Stimulated activated CD4-positive, alpha-beta T cell treated with anti-CD3 and anti-CD28 coated beads, Interleukin-4, amount 100 ng/mL, for 1 hour (primary cell): ENCODE data around the gene RCN1.
"Not testable (repeated sequence)": the region's sequence is repeated elsewhere in the genome, so short reads cannot be mapped to it uniquely, and the experiment has no call there.

Source experiments
- DNase-seq: peaks from one replicate; pipeline ENCODE4 v3.0.0-alpha.2; 2020

RCN1 gene

GRCh38 chr11:32115446-32115845 is 24.6 kb downstream of the RCN1 start:
- DNase-seq = no peak

- no peak for DNase-seq
These were observed 25.8 kb downstream of the RCN1 start for GRCh38 chr11:32116668-32117067.

DNA sequence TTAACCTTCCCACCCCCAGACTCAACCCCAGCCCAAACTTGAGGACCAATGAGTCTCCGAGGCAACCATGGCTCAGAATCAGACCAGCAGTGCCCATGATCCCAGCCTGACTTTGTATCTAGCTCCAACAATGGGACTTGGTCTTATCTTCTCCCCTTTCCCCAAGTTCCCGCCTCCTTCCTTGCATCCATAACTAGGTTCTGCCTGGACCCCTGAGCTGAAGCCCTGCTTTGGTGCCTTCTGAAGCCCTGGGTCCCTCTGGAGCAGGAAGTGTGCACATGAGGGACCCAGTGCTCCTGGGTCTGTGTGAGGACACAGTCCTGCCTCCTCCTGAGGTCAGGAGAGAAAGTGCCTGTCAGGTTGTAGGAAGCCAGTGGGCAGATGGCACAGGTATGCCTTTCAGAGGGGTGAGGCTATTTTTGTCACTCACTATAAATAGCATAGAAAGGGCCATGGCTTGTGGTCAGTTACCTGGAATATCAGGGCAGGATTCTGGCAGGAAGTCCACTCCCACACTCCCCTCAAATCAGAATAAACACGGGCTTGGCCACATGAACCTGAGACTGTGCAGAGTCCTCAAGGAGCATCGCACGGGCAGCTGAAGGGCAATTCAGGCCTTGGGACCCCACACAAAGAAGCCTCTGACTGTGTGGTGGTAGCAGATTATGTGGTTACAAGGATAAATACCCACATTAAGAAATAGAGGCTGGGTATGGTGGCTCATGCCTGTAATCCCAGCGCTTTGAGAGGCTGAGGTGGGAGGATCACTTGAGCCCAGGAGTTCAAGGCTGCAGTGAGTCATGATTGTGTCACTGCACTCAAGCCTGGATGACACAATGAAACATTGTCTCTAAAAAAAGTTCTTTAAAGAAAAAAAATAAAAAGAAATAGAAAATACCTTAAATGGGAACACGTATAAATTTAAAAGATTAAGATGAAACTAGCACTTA is 27.4 kb downstream of the RCN1 start:
- DNase-seq = no peak

DNA sequence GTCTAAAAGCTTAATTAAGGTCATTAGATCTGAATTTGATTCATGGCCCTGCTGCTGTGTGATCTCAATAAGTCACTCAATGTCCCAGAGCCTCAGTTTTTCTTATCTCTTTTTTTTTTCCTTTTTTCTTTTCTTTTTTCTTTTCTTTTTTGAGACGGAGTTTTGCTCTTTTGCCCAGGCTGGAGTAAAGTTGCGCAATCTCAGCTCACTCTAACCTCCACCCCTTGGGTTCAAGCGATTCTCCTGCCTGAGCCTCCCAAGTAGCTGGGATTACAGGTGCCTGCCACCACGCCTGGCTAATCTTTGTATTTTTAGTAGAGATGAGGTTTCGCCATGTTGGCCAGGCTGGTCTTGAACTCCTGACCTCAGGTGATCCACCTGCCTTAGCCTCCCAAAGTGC is 28.3 kb downstream of the RCN1 start:
- DNase-seq = not testable (repeated sequence)

DNA sequence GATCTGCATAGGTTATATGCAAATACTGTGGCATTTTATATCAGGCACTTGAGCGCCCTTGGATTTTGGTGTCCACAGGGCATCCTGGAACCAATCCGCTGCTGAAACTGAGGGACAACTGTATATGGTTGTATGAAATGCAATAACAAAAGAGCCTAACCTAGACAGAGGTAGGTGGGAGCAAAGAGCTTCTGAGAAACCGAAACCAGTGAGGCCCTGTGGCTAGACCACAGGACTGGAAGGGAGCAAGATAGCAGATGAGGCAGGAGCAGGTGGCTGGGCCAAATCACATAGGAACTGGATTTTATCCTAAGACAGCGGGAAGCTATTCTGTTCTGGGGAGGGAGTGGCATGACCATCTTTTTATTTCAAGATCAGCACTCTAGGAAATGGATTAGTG is 30.1 kb downstream of the RCN1 start:
- DNase-seq = no peak

GRCh38 chr11:32122200-32122599 is 31.3 kb downstream of the RCN1 start:
- DNase-seq = no peak

DNA sequence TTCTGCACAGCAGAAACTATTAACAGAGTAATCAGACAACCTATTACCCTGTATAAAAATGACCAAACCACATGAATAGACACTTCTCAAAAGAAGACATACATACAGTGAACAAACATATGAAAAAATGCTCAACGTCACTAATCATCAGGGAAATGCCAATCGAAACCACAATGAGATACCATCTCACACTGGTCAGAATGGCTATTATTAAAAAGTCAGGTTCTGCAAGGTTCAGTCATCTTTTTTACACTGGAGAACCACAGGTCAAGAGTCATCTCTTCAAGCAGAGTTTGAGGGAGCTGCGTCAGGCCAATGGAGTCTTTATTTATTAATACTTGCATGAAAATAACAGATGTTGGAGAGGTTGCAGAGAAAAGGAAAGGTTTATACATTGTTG is 40.4 kb downstream of the RCN1 start:
- DNase-seq = no peak

DNA sequence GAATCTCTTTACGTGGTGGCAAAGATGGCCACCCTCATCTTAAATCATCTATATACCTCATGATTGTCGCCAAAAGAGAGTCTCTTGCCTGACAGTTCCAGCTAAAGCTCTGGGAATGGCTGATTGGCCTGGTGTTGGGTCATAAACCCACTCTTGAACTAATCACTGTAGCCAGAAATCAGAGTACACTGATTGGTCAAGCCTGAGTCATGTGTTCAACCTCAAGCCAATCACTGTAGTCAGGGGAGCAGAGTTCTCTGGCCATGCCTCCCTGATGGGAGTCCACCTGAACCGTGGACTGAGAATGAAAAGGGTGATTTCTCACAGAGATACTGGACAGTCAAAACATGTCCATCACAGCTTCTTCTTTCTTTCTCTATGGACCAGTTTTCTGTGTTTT is 45.8 kb downstream of the RCN1 start:
- DNase-seq = no peak

GRCh38 chr11:32137263-32137662 is 46.4 kb downstream of the RCN1 start:
- DNase-seq = no peak

DNA sequence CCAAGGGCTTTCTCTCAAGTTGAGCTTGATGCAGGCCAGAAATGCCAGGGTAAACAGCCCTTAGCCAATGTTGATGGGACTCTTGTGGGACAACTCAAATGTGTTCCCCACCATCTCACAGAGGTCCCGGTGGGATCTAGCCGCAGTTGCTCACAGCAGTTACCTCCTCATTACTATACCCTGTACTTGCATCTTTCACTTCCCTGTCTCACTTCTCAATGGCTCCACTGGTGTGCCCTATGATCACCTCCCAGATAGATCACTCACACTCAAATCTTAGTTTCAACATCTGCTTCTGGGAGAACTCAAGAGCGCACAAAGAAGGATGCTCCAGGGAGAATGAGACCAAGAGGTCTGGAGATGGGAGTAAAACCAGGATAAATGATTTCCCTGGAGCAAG is 47.0 kb downstream of the RCN1 start:
- DNase-seq = no peak

DNA sequence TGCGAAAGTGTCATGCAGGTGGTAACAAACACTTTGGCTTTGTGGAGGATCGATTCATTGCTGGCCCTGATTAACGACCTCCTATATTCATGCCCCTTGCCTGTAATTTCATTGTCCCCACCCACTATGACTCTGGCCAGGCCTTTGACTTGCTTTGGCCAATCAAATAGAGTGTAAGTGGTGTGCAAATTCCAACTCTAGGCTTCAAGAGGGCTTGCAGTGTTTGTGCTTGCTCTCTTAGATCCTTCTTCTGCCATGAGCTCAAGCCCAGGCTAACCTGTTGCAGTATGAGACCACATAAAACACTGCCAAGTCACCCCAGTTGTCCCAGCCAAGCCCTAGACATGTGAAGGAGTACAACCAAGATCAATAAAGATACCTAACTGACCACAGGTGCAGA is 48.0 kb downstream of the RCN1 start:
- DNase-seq = no peak

- no peak for DNase-seq
These were observed 49.1 kb downstream of the RCN1 start for GRCh38 chr11:32139896-32140520.

GRCh38 chr11:32141745-32142546 is 51.1 kb downstream of the RCN1 start:
- DNase-seq = no peak

DNA sequence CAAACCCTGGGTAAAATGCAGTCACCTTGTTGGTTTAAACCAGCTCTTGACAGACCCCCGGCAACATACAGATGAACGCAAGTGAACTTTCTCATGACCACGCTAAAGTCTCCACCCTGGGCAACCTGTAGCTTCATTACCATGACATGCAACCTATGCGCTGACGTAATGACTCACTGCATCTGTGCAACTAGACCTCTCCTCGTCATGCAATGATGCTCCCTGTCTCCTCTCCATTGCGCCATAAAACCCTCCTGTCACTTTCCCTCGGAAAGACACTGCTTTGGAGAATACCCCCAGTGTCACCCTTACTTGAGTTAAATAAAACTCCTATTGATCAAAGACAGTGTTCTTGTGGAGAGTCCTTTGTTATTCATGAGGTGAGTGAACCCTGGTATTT is 52.5 kb downstream of the RCN1 start:
- no peak for DNase-seq

GRCh38 chr11:32145282-32145681 is 54.4 kb downstream of the RCN1 start:
- DNase-seq = no peak

DNA sequence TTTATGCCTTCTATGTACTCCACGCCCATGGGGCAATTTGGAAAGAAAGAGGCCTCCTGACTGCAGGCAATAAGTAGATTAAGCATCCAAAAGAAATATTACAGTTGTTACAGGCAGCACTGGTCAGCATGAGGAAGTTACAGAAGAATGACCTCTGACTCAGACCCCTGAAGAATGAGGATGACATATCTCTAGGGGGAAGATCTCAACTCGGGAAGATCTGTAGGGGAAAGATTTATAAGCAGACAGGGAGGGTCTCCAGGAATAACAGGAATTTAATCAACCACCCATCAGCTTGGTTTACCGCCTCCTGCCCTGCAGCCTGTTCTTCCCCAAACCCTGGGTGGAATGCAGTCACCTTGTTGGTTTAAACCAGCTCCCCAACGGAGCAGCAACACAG is 58.0 kb downstream of the RCN1 start:
- no peak for DNase-seq

DNA sequence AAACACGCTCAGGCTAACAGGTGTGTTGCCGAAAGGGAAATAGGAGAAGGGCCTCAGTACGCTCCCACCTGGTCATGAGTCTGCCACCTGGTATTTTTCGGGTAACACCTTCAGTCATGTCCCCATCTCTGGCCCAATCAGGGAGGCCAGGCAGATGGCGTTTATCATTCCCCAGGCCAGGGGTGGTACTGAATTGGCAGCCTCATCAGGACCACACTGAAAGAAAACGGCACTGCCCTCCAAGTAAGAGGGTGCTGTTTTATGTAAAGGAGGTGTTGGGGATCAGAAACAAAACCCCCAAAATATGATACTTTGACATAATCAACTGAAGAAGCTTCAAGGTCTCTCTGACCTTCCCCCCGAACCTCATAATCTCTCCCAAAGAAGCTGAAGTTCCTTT is 58.9 kb downstream of the RCN1 start:
- DNase-seq = no peak

DNA sequence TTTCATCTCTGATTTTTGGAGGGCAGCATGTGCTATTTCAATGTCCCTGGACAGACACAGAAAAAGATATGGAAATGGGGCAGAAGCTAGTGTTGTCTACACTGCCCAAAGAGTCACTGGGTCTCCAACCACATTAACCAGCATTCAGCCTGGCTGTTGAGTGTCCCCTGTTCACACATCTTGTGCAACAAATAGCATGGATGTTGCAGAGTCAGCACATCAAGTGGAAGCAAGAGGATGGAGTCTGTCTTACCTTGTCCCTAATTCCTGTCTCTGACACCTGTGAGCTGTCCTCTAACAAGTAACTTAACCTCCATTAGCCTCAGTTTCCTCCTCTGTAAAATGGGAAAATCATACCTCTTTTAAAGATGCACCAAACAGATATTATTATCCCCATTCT is 60.2 kb downstream of the RCN1 start:
- DNase-seq = no peak

- DNase-seq = no peak
These were observed 61.3 kb downstream of the RCN1 start for GRCh38 chr11:32152216-32152615.

DNA sequence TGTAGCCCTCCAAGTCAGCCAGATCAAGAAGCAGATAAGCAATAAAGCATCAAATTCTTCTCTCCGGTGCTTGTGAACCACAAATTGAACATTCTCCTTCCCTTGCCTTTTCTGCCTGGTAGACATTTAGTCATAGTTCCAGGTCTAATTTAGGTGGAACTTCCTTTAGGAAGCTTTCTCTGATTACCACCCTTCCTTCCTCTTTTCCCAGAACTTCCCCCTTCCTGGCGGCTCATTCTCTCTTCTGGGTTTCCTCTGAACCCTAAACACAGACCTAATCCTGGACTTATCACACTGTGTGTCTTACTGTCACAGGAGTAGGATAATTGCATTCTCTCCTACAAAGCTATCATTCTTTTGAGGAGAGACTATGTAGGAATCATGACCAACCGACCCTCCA is 61.9 kb downstream of the RCN1 start:
- no peak for DNase-seq

GRCh38 chr11:32153747-32154146 is 62.9 kb downstream of the RCN1 start:
- DNase-seq = no peak

DNA sequence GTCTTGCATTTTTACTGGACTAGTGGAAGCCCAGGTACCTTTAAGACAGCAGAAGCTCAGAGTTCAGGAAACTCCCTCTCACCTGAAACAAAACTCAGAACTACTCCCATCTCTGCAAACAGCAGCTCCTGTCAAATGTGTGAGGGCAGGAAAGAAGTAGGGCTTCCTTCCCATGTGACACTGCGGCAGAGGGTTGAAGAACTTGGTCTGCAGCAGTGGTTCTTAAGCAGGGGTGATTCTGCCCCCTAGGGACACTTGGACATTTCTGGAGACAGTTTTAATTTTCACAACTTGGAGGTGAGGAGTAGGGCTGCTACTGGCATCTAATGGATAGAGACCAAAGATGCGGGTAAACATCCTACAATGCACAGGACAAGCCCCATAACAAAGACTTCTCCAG is 63.4 kb downstream of the RCN1 start:
- DNase-seq = no peak
